Ascending aorta (tissue), 2 donors: ENCODE data around the gene MPI. TPM values are rescaled to one million over a fixed set of nuclear protein-coding genes. Genes with fewer than 3 reads are reported as not detected.

Experiments used
- DNase-seq, 2 donors: peaks; one replicate each; pipeline ENCODE4 v3.0.0-alpha.2; 2019; ENCODE audit warnings: low spot score in 2 of 2
- H3K27ac ChIP-seq, 2 donors: fragments of 200-600 bp; sonication (generic); one replicate each; pipeline ENCODE4 v1.5.1; 2016 to 2017; ENCODE audit warnings: mild to moderate bottlenecking in 1 of 2
- H3K27me3 ChIP-seq: fragments of 200-600 bp; sonication (generic); one replicate; pipeline ENCODE4 v1.5.1; 2017
- H3K36me3 ChIP-seq, 2 donors: fragments of 200-600 bp; sonication (generic); one replicate each; pipeline ENCODE4 v1.5.1; 2016
- H3K4me1 ChIP-seq, 2 donors: fragments of 200-600 bp; sonication (generic); one replicate each; pipeline ENCODE4 v1.5.1; 2016 to 2017; ENCODE audit warnings: mild to moderate bottlenecking in 1 of 2
- H3K4me3 ChIP-seq, 2 donors: fragments of 200-600 bp; sonication (generic); one replicate each; pipeline ENCODE4 v1.5.1; 2016 to 2017; ENCODE audit warnings: mild to moderate bottlenecking in 1 of 2
- H3K9me3 ChIP-seq, 2 donors: fragments of 200-600 bp; sonication (generic); one replicate each; pipeline ENCODE4 v1.5.1; 2016
- CTCF ChIP-seq, 3 experiments: fragments of 200-600 bp in 2 of 3; fragments of 450-650 bp in 1 of 3; sonication (generic) in 2 of 3; IDR thresholded peaks; one replicate each; pipeline ENCODE4 v1.5.1; 2016 to 2019; ENCODE audit warnings: antibody characterized with exemption in 3 of 3, mild to moderate bottlenecking in 1 of 3, moderate library complexity in 1 of 3
- intact Hi-C: fragments of 100-400 bp; cut with DNase I; formaldehyde crosslinking; loops from one replicate; pipeline ENCODE4 v1.15.1; 2023
- total RNA-seq: library from RNA; depleted of rRNA; stranded (reverse); fragments of >200 nt; gene quantifications from one replicate; pipeline ENCODE4 v1.1.0, GENCODE V29; 2016

Gene MPI
- total RNA-seq, 1 donor from 2014 or later = 118 TPM

GRCh38 chr15:74869726-74870407, 20.0 kb upstream of the MPI start:
- H3K27me3 ChIP-seq = no peaks in the 10 kb centered on the region
- H3K4me1 ChIP-seq = peaks cover 9 to 40% of the 10 kb centered on the region in 2 donors
- no peaks in the 10 kb centered on the region for H3K9me3 ChIP-seq
- TF ChIP-seq CTCF (IDR thresholded peaks at IDR 0.05) = no peak
- DNase-seq = peak; percentile 40 to 77
- intact Hi-C loops = no loop called here
- H3K27ac ChIP-seq = peak overlapping the region; percentile 43 to 52
- H3K36me3 ChIP-seq = no peaks in the 10 kb centered on the region
- H3K4me3 ChIP-seq = peak overlapping the region in 1 of 2 donors; percentile 80

GRCh38 chr15:74870436-74871215, 19.2 kb upstream of the MPI start:
- intact Hi-C loops = no loop called here
- TF ChIP-seq CTCF (IDR thresholded peaks at IDR 0.05) = no peak
- no peak for DNase-seq
- peak overlapping the region in 1 of 2 donors; percentile 80 for H3K4me3 ChIP-seq
- H3K4me1 ChIP-seq = peaks cover 9 to 40% of the 10 kb centered on the region in 2 donors
- H3K36me3 ChIP-seq = no peaks in the 10 kb centered on the region
- H3K9me3 ChIP-seq = no peaks in the 10 kb centered on the region
- no peaks in the 10 kb centered on the region for H3K27me3 ChIP-seq
- H3K27ac ChIP-seq = peak overlapping the region; percentile 43

DNA sequence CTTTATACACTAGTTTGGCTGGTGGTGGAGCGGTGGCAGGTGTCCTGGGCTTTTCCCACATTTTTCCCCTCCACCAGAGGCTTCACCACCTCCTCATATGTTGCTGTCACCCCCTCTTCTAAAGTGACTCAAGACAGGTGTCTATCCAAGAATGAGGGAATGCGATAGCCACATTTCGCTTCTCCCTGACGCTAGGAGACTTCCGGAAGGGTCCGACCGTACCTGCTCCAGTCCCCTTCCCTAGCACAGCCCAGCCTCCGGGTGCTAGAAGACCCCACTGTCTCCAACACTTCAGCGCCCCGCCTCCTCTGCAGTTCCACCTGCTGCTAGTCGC, 17.2 kb upstream of the MPI start:
- TF ChIP-seq CTCF (IDR thresholded peaks at IDR 0.05) = no peak
- no peaks in the 10 kb centered on the region for H3K36me3 ChIP-seq
- DNase-seq = no peak
- intact Hi-C loops = loop anchor here (1.0 to 2.0 kb wide), 3 partner anchors 17 to 34 kb away; partner anchors contain the start of genes FAM219B and ULK3
- no peaks in the 10 kb centered on the region for H3K9me3 ChIP-seq
- H3K4me3 ChIP-seq = peak overlapping the region; percentile 48 to 80
- H3K27ac ChIP-seq = peak overlapping the region; percentile 83 to 94
- peaks cover 9 to 40% of the 10 kb centered on the region in 2 donors for H3K4me1 ChIP-seq
- no peaks in the 10 kb centered on the region for H3K27me3 ChIP-seq

- intact Hi-C loops = loop anchor here (1.0 to 2.0 kb wide), 3 partner anchors 16 to 34 kb away; partner anchors contain the start of genes FAM219B and ULK3
- no peaks in the 10 kb centered on the region for H3K27me3 ChIP-seq
- H3K36me3 ChIP-seq = no peaks in the 10 kb centered on the region
- peak within 1 kb of the TSS; percentile 48 to 80 for H3K4me3 ChIP-seq
- DNase-seq = peak; percentile 84 to 97
- peak within 1 kb of the TSS; percentile 83 to 94 for H3K27ac ChIP-seq
- H3K9me3 ChIP-seq = no peaks in the 10 kb centered on the region
- H3K4me1 ChIP-seq = peaks cover 9 to 40% of the 10 kb centered on the region in 2 donors
- no peak for TF ChIP-seq CTCF (IDR thresholded peaks at IDR 0.05)
Measured at GRCh38 chr15:74873036-74873755, 16.6 kb upstream of the MPI start, which contains the start of gene SCAMP2. TSS of gene SCAMP2 (minus strand) at chr15:74873365. CDS start at chr15:74873255, 110 bp downstream.

- peak overlapping the region; percentile 83 to 94 for H3K27ac ChIP-seq
- no peak for TF ChIP-seq CTCF (IDR thresholded peaks at IDR 0.05)
- no peaks in the 10 kb centered on the region for H3K9me3 ChIP-seq
- no peaks in the 10 kb centered on the region for H3K36me3 ChIP-seq
- no peak for DNase-seq
- H3K4me1 ChIP-seq = peaks cover 6 to 38% of the 10 kb centered on the region in 2 donors
- intact Hi-C loops = loop anchor here (1.0 to 2.0 kb wide), 3 partner anchors 15 to 33 kb away; partner anchors contain the start of genes FAM219B and ULK3
- H3K4me3 ChIP-seq = peak overlapping the region; percentile 48 to 80
- no peaks in the 10 kb centered on the region for H3K27me3 ChIP-seq
Measured at GRCh38 chr15:74873756-74874424, 16.0 kb upstream of the MPI start.
